NCI-H2171 treated with DMSO at 0.1 percent for 48 hours (cell line): ENCODE measurements around the gene MIGA2.
"Not testable (repeated sequence)": the region's sequence is repeated elsewhere in the genome, so short reads cannot be mapped to it uniquely, and the experiment has no call there.

Source experiments
- DNase-seq: peaks from one replicate; lab custom pipeline; 2025; lab: John Stamatoyannopoulos, UW

The MIGA2 gene

DNA sequence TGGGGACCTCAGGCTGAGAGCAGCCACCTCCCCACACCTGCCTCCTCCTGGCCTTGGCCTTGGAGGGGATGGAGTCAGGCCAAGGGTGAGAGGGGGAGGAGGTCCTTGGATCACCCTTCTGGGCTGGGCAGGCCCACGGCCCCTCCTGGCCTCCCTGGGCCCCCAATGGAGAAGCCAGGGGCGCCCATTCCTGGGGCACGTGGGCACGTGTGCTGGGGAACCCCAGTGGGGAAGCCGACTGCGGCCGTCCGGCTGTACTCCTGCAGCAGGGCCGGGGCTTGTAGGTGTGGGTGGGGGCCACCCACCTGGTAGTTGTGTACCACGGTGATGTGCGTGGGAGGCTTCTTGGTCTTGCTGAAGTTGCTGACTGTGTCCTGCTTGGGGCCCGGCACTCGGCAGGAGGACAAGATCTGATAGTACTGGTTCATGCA lies 65.7 kb downstream of the MIGA2 start:
- no peak for DNase-seq

GRCh38 chr9:129102791-129103594 lies 66.6 kb downstream of the MIGA2 start:
- peak; percentile 80 for DNase-seq

DNA sequence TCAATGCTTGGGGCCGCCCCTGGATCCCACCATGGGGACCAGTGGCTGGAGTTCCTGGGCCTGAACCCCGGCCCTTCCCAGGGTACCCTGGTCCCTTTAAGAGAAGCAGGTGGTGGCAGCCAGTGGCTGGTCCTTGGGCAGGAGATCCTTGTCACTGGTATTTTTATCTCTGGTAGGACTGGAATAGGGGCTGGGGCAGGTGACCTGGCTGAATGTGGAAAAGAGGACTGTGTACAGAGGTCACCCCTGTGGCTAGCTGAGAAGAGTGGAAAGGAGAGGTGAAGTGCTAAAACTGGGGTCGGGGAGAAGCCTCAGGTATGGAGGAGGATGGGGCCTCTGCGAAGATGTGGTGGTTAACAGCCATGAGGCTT lies 67.2 kb downstream of the MIGA2 start:
- DNase-seq, result no peak

- DNase-seq, result no peak
Observed at GRCh38 chr9:129104051-129104450, 67.6 kb downstream of the MIGA2 start.

DNA sequence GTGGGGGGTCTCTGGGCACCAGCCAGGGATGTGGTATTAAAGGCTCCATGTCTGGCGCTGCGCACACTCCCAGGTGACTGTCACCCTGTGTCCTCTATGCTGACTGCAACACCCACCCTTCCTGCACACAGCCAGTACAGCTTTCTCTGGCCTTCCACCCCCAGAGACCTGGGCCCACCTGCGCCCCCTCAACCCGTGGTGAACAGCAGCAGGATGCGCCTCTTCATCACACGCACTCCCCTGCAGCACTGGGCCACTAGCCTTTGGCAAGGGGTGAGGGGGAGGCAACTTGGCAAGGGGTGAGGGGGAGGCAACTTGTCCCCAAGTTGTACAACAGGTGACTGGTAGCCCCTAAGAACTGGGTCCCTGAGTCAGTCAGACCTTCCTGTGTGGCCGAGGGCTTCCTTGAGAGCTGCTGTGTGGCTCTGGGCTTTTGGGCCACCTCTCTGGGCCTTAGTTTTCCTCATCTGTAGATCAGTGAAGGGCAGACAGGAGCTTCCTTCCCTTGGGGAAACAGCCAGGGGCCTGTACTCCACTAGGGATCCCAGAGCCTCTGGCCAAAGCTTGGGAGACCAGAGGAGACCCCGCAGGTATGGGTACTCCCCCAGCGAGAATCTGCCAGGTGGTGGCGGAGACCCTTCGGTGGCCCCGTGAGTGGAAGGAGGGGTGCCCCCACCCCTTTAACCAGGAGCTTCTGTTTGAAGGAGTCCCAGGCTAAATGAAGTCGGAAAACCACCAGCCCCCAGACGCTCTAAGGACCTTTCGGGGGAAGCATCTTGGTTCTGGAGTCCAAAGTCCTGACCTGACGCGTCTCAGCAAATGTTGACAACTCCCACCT lies 69.7 kb downstream of the MIGA2 start:
- no peak for DNase-seq

GRCh38 chr9:129107651-129108050 lies 71.2 kb downstream of the MIGA2 start:
- no peak for DNase-seq

DNA sequence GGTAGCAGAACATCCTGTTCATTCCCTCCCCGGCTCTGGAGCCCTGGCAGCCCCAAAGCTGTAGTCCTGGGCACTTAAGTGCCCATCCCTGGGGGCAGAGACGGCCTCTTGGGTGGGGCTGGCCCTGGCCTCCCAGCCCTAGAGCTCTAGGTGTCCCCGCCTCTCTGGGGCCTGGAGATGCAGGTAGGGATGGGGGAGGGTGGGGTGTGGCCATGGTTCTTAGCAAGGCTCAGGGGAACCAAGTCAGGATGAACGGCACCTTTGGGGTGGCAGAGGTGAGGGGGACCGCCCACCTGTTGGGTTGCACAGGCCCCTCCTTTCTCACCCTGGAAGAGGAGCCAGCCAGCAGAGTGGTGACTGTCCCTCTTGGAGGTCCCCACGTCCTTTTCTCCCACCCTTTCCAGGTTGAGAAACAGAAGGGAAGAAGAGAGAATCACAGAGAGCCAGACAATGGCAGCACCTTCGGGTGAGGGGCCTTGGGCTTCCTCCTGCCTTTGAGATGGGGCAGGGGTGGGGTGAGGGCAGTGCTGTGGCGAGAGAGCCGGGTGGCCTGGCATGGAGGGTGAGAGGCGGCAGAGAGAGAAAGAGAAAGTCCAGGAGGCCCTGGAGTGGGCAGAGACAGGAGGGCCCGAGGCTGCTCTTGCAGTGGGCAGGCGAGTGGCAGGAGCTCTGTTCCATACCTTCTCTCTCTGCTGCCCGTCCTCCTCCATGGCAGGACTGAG lies 71.8 kb downstream of the MIGA2 start:
- no peak for DNase-seq

GRCh38 chr9:129108805-129109536 lies 72.5 kb downstream of the MIGA2 start:
- peak; percentile 25 for DNase-seq

DNA sequence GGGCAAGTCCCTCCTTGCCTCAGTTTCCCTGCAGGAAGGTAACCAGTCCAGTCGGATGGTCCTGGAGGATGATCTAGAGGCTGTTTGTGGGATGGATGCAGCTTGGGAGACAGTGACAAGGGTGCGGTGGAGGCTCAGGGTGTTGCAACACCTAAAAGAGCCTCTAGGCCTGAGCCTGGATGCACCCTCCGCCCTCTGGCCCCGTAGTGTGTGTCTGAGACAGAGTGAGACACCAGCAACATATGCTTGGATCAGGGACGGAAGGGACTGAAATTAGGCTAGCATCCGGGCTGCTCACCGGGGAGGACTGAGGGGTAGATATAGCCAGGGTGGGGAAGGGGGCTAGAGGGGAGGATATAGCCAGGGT lies 73.1 kb downstream of the MIGA2 start:
- no peak for DNase-seq

DNA sequence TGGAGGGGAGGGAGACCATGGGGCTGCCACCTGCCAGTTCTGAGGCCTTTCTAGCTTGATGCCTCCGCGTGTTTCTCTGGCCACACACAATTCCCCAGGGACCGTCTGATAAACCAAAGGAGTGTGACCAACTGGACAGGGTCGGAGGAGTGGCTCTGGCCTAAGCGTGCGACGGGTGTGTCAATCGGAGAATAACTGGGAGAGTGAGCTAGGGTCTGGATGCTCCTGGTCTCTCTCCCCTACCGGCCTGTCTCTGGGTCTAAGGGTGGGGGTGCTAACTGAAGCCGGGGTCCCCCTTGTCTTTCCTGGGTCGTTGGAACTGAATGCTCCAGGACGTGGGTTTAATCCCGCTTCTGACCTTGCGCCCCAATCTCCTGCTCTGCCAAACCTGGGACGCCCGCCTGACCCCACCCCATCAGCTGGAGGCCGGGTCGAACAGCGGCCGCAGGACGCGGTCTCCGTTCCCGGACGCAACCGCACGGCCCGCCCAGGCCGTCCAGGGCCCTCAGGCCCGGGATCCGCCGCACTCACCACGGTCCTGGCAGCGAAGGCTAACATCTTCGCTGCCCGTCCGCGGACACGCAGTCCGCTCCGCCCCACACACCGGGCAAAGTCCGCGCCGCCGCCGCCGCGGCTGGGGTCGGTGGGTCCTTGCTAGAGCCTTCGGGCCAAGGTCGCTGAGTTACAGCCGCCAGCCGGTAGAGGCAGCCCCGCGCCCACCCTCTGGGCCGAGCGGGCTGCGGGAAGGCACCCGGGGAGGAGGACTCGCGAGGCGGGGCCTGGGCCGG lies 73.7 kb downstream of the MIGA2 start:
- no peak for DNase-seq

DNA sequence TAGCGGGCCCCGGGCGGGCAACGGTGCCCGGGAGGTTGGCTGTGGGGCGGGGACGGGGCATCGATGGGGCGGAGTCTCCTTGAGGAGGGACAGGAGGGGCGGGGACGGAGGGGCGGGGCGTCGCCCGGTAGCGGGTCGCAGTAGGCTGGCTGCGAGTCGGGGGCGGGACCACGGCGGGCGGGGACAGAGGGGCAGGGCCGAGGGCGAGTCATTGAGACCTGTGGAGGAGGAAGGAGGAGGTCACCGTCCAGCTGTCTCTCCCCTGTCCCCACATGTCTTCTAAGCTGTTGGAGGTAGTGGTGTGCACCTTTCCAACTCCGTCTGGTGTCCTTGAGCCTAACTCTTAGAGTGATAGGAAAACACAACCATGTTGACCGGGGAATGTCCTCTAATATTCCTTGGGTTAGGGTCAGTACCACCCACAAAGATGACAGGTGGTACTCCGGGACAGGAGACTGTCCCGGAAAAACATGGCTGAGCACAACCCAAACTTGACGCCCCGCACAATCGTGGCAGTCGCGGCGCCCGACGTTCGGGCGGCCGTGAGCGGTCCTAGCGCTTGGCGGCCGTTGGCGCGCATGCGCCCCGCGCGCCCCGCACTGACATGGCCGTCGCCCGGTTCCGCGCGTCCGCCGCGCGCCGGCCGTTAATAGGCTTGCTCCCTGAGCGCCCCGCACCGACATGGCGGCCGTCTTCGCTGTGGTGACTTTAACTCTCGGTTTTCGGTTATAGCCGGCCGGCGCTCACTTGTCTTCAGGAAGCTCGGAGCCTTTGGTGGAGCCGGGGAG lies 74.5 kb downstream of the MIGA2 start, which contains the start of the genes CRAT and PTPA:
Gene CRAT, minus strand, starts transcription at position 54 of the 788 bp plus-strand sequence. CDS start 284 bp downstream, outside the sequence.
Gene PTPA, plus strand, starts transcription at position 676 of the 788 bp plus-strand sequence. CDS start 186 bp downstream, outside the sequence.
- peak; percentile 93 for DNase-seq

DNA sequence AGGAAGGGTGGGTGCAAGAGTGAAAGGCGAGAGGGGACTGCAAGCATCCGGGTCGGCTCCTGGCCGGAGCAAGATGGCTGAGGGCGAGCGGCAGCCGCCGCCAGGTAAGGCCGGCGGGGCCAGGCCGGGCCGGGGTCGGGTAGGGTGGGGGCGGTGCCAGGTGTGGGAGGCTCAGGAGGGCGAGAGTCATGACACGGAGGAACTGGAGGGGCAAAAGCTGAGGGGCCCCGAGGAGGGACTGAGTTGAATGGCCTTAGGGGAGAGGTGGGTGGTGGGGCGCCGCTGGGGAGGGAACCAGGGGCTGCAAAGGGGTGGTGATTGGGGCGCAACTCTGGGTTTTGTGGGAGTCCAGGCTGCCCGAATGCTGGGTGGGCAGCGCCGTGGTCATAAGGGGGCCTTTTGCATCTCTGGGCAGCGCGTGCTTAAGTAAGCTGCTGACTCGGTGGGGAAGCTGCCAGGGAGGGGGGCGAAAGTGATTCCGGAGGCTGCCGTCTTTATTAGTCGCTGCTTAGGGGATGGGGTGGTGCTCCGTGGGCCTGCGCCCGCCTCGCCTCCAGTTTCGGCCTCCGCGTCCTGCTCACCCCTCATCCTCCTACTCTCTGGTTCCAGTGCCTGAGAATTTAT lies 75.2 kb downstream of the MIGA2 start:
- peak; percentile 52 for DNase-seq

DNA sequence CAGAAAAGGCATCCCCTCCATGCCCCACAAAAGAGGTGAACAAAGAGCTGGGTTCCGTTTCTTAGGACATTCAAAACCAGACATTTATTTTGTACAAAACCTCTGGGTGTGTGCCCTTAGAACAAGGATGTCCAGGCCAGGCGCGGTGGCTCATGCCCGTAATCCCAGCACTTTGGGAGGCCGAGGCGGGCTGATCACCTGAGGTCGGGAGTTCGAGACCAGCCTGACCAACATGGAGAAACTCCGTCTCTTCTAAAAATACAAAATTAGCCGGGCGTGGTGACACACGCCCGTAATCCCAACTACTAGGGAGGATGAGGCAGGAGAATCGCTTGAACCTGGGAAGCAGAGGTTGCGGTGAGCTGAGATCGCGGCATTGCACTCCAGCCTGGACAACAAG lies 76.1 kb downstream of the MIGA2 start:
- not testable (repeated sequence) for DNase-seq

- DNase-seq, result no peak
Observed at GRCh38 chr9:129113645-129114304, 77.3 kb downstream of the MIGA2 start.

DNA sequence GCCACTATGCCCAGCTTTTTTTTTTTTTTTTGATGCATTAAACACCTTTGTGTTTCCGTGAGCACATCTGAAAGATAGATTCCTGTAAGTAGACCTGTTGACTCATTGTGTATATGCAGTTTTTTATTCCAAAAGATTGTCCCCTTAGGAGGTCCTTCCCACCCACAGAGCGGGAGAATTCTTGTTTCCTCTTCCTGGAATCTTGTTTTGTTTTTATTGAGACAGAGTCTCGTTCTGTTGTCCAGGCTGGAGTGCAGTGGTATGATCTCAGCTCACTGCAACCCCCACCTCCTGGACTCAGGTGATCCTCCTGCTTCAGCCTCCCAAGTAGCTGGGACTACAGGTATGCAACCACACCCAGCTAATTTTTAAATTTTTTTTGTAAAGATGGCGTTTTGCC lies 82.4 kb downstream of the MIGA2 start:
- DNase-seq, result no peak

DNA sequence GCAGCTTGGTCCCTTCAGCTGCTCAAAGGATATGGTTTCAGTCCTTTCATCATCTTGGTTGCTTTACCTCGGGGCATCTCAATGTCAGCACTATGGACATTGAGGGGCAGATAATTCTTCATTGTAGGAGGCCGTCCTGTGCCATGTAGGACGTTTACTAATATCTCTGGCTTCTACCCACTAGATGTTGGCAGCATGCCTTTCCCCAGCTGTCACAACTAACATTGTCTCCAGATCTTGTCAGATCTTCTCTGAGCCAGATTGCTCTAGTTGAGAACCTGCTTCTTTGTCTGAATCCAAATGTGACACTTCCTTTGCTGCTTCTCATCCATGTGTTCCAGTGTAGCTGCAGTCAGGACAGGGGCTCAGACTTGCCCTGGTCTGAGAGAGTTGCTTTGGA lies 85.1 kb downstream of the MIGA2 start:
- DNase-seq, result no peak
